Esophagus squamous epithelium (tissue), 5 donors: ENCODE results near the gene CYP26B1. TPM values are rescaled to one million over a fixed set of nuclear protein-coding genes. Genes with fewer than 3 reads are reported as not detected.

ENCODE experiments used
- DNase-seq: peaks from one replicate; lab custom pipeline; 2025; lab: John Stamatoyannopoulos, UW
- H3K27ac ChIP-seq, 4 donors: fragments of 200-600 bp; sonication (generic); one replicate each; pipeline ENCODE4 v1.5.1; 2016 to 2019; ENCODE audit warnings: mild to moderate bottlenecking in 1 of 4
- H3K27me3 ChIP-seq, 4 donors: fragments of 200-600 bp; sonication (generic); 1 replicate in 3 of 4; 2 replicates in 1 of 4; pipeline versions ENCODE4 v1.5.1 to v1.6.0; 2017 to 2021; ENCODE audit warnings: antibody characterized with exemption in 1 of 4
- H3K36me3 ChIP-seq, 3 donors: fragments of 200-600 bp; sonication (generic); one replicate each; pipeline ENCODE4 v1.5.1; 2016 to 2019
- H3K4me1 ChIP-seq, 3 donors: fragments of 200-600 bp; sonication (generic); one replicate each; pipeline ENCODE4 v1.5.1; 2017 to 2019
- H3K4me3 ChIP-seq, 4 donors: fragments of 200-600 bp; sonication (generic); 1 replicate in 3 of 4; 2 replicates in 1 of 4; pipeline ENCODE4 v1.5.1; 2016 to 2019; ENCODE audit warnings: mild to moderate bottlenecking in 2 of 4, moderate library complexity in 1 of 4
- H3K9me3 ChIP-seq, 3 donors: fragments of 200-600 bp; sonication (generic); one replicate each; pipeline ENCODE4 v1.5.1; 2016 to 2019
- POLR2A ChIP-seq, 4 donors: fragments of 450-650 bp; IDR thresholded peaks; one replicate each; pipeline ENCODE4 v1.6.1; 2017; ENCODE audit warnings: antibody characterized with exemption in 4 of 4, mild to moderate bottlenecking in 4 of 4, moderate library complexity in 3 of 4
- WGBS, 2 donors: methylation state at CpG; one replicate each; pipeline ENCODE4 v1.1.5; 2018; 5-methylcytosine and 5-hydroxymethylcytosine counted together
- intact Hi-C: fragments of 100-400 bp; cut with DNase I; formaldehyde crosslinking; loops from one replicate; pipeline ENCODE4 v1.15.0; 2022
- total RNA-seq, 4 donors: library from RNA; depleted of rRNA; stranded (reverse); fragments of >200 nt; gene quantifications; one replicate each; pipeline ENCODE4 v1.1.0, GENCODE V29; 2016
- TF ChIP-seq, protein P1 (sequence below), 6 experiments: fragments of 450-650 bp in 4 of 6; fragments of 200-600 bp in 2 of 6; sonication (generic) in 2 of 6; IDR thresholded peaks; one replicate each; pipeline ENCODE4 v1.5.1; 2016 to 2019; ENCODE audit warnings: antibody characterized with exemption in 6 of 6, mild to moderate bottlenecking in 4 of 6, moderate library complexity in 4 of 6
- donor health status: DM: yes; HTN: yes; CAD: no.

The CYP26B1 gene
- total RNA-seq, 4 donors from 2014 or later, result 0.62 to 6.7 (median 1.3) TPM

DNA sequence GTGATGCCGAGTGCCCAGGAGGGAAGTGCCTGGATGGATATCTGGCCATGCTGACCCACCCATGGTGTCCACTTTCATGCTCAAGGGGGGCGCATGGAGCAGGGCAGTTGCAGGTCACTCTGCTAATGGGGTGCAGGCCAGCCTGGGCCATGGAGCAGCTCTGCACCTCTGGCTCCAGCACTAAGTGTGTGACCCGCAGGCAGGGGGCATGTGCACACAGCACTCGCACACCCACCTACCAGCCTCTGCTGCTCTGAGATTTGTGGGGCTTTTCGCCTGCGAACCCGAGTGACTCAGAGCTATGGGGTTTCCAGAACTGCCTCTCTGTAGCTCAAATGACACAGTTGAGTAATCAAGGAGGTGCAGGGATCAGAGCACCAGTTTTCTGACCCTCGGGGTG is 66.2 kb downstream of the CYP26B1 start:
- no peak for DNase-seq
- intact Hi-C loops, result no loop called here
- TF ChIP-seq, protein P1, sequence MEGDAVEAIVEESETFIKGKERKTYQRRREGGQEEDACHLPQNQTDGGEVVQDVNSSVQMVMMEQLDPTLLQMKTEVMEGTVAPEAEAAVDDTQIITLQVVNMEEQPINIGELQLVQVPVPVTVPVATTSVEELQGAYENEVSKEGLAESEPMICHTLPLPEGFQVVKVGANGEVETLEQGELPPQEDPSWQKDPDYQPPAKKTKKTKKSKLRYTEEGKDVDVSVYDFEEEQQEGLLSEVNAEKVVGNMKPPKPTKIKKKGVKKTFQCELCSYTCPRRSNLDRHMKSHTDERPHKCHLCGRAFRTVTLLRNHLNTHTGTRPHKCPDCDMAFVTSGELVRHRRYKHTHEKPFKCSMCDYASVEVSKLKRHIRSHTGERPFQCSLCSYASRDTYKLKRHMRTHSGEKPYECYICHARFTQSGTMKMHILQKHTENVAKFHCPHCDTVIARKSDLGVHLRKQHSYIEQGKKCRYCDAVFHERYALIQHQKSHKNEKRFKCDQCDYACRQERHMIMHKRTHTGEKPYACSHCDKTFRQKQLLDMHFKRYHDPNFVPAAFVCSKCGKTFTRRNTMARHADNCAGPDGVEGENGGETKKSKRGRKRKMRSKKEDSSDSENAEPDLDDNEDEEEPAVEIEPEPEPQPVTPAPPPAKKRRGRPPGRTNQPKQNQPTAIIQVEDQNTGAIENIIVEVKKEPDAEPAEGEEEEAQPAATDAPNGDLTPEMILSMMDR (IDR thresholded peaks at IDR 0.05), result no peak
- TF ChIP-seq POLR2A (IDR thresholded peaks at IDR 0.05), result no peak
- Histone ChIP-seq H3K9me3 (no peaks in the 10 kb centered on the region), H3K4me1 (peaks cover 0 to 8% (median 0%) of the 10 kb centered on the region in 3 donors), H3K27ac (no peak overlapping the region), H3K4me3 (no peak overlapping the region), H3K36me3 (no peaks in the 10 kb centered on the region), H3K27me3 (no peaks in the 10 kb centered on the region)
- WGBS, 2 donors, result 67 to 75% methylated on average over 1 to 6 of the region's 8 CpGs

DNA sequence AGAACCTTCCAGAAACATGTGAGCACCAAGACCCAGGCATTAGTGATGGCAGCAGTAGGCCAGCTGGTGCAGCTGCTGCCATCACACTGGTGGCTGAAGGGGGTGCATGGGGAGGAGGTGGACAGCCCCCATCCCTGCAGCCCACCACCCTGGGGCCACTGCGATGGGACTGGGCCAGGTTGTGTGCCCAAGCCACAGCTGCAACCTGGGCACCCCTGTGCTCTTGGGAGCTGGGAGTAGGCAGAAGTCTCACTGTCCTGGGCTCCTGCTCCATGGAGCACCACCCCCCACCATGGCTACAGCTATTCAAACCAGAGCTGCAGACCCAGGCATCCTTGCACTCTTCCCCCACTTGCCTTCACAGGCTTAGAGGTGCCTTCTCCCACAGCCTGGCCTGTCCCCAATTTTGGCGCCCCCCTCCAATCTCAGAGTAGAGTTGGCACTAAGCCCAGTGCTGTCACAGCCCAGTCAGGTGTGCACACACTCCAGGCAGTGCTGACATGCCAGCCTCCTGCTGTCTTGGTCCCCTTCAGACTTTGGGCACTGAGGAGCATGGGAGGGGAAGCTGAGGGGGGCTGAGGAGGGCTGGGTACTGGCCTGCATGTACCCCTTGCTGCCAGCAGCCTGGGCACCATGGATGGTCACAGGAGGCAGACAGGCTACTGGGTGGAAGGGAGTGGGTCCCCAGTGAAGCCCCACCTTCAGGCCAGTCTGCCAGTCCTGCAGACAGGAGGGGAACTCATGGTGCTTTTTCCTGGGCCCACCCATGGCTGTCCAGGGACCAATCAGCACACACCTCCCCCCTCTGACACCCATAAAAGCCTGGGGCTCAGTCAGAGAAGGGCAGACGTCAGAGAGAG is 67.1 kb downstream of the CYP26B1 start:
- H3K27ac ChIP-seq, result no peak overlapping the region
- DNase-seq, result no peak
- H3K4me1 ChIP-seq, result peaks cover 0 to 8% (median 0%) of the 10 kb centered on the region in 3 donors
- H3K27me3 ChIP-seq, result peaks cover 0 to under 1% (median 0%) of the 10 kb centered on the region in 4 donors
- H3K9me3 ChIP-seq, result no peaks in the 10 kb centered on the region
- no peak overlapping the region for H3K4me3 ChIP-seq
- intact Hi-C loops, result no loop called here
- TF ChIP-seq, protein P1 (IDR thresholded peaks at IDR 0.05), result no peak
- TF ChIP-seq POLR2A (IDR thresholded peaks at IDR 0.05), result no peak
- 80 to 90% methylated on average over 2 of the region's 3 CpGs for WGBS, 2 donors
- no peaks in the 10 kb centered on the region for H3K36me3 ChIP-seq
